ENCODE results near the gene LHX2. TPM values are rescaled to one million over a fixed set of nuclear protein-coding genes. Genes with fewer than 3 reads are reported as not detected.
A peak's percentile ranks its signal among the peaks of the same experiment; 100 is the strongest.

Gene LHX2
- polyA plus RNA-seq, 1 of the 3 experiments (the other 2 are of a cell fraction) = not detected

DNA sequence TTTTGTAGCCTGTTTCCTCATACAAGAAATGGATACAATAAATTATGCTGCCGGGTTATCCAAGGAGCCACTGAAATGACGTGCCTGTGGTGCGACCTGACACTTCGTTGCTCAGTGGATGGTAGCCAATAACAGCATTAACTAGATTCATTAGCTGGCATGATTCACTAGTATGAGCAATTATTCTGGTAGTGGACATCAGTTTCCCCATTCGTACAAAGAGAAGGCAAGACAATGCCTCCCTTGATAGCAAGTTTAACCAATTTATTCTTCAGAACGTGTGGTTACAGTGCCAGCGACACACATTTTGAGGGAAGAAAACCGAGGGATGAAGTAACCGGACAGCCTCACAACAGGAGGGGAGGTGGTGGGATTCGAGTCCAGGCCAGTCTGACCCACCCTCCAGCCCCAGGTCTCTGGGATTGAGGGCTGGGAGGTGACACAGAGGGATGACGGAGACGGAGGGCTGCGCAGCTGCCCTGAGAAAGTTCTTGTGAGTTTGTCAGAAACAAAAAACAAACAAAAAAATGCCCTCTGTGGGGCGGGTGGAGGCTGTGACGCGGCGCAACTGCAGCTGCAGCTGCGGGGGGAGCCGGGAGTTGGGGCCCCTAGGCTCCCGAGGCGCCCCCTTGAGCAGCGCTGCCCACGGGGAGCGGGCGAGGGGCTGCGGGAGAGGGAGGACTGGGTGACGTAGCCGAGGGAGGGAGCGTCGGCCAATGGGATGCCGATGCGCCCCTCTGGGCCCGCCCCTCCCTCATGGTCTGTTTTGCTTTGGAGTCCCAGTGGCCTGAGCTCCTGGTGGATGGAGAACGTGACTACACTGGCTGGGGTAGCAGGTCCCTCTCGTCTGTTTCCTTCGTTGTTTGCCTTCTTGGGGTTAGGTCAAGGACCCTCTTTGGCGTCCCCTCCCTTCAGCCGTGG is 10.9 kb downstream of the LHX2 start:
- H2AFZ ChIP-seq (ENCODE audit: low read depth) = no peak overlapping the region
- H3K79me2 ChIP-seq (ENCODE audit: insufficient read depth) = no peaks in the 10 kb centered on the region
- peak; percentile 93 for DNase-seq
- H3K9me3 ChIP-seq = no peaks in the 10 kb centered on the region
- ChIA-PET POLR2A (no interaction called here), CTCF (interaction anchor here (0.8 to 12.0 kb wide), 4 partner anchors 9 to 624 kb away, joined by 3 to 89 read pairs (median 4); no protein-coding TSS in a partner anchor)
- H4K20me1 ChIP-seq (ENCODE audit: insufficient read depth) = no peaks in the 10 kb centered on the region
- no peak overlapping the region for H3K9ac ChIP-seq
- 19% methylated on average over 34 of the region's 38 CpGs for WGBS (ENCODE audit: low lambda C conversion rate)
- no peaks in the 10 kb centered on the region for H3F3A ChIP-seq (replicated peaks; ENCODE audit: insufficient read depth)
- H3K27me3 ChIP-seq (ENCODE audit: insufficient read depth) = peaks cover 91% of the 10 kb centered on the region
- H3K4me1 ChIP-seq (ENCODE audit: control insufficient read depth in 1 of 2, insufficient read depth in 2 of 2, low read depth in 1 of 2, low read length in 1 of 2) = no peaks in the 10 kb centered on the region; a peak in 1 of 4 replicates
- no peaks in the 10 kb centered on the region for H3K9me2 ChIP-seq
- H3K27ac ChIP-seq (ENCODE audit: low read depth in 2 of 2, low read length in 1 of 2) = no peak overlapping the region
- H3K4me2 ChIP-seq = no peak overlapping the region
- no peak overlapping the region for H3K4me3 ChIP-seq (ENCODE audit: low read depth in 2 of 2, low read length in 1 of 2)
- H3K36me3 ChIP-seq (replicated peaks in 1 of 2; ENCODE audit: control insufficient read depth in 1 of 2, insufficient read depth in 2 of 2, low read length in 1 of 2) = no peaks in the 10 kb centered on the region
- no peak for TF ChIP-seq NRF1 (IDR thresholded peaks at IDR 0.05; ENCODE audit: low read depth, low read length)
- TF ChIP-seq, protein P1, sequence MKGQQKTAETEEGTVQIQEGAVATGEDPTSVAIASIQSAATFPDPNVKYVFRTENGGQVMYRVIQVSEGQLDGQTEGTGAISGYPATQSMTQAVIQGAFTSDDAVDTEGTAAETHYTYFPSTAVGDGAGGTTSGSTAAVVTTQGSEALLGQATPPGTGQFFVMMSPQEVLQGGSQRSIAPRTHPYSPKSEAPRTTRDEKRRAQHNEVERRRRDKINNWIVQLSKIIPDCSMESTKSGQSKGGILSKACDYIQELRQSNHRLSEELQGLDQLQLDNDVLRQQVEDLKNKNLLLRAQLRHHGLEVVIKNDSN (IDR thresholded peaks at IDR 0.05; ENCODE audit: borderline replicate concordance, low read depth) = no peak

DNA sequence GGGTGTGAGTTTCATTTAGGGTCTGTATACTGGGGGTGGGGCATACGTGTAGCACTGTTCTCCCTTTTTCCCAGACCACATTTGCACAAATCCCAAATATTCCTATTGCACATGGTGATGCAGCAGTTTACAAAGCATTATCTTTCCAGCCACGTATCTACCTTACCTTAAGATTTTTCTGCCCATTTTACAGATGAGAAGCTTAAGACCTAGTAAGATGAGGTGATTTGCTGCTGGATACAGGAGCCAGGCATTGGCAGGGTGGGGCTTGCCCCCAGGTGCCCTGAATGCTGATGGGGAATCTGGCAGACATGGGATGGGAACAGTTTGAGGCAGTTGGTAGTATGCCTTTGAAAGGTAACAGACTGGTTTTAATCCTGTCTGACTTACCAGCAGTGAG is 12.5 kb downstream of the LHX2 start:
- Histone ChIP-seq H3K9me3 (no peaks in the 10 kb centered on the region), H2AFZ (ENCODE audit: low read depth) (no peak overlapping the region), H3K27ac (ENCODE audit: low read depth in 2 of 2, low read length in 1 of 2) (no peak overlapping the region), H3K27me3 (ENCODE audit: insufficient read depth) (peaks cover 82% of the 10 kb centered on the region), H3K9me2 (no peaks in the 10 kb centered on the region), H3F3A (replicated peaks; ENCODE audit: insufficient read depth) (no peaks in the 10 kb centered on the region), H3K4me3 (ENCODE audit: low read depth in 2 of 2, low read length in 1 of 2) (no peak overlapping the region), H4K20me1 (ENCODE audit: insufficient read depth) (no peaks in the 10 kb centered on the region), H3K9ac (no peak overlapping the region), H3K79me2 (ENCODE audit: insufficient read depth) (no peaks in the 10 kb centered on the region), H3K4me1 (ENCODE audit: control insufficient read depth in 1 of 2, insufficient read depth in 2 of 2, low read depth in 1 of 2, low read length in 1 of 2) (no peaks in the 10 kb centered on the region; a peak in 1 of 4 replicates), H3K4me2 (no peak overlapping the region), H3K36me3 (replicated peaks in 1 of 2; ENCODE audit: control insufficient read depth in 1 of 2, insufficient read depth in 2 of 2, low read length in 1 of 2) (no peaks in the 10 kb centered on the region)
- no peak for TF ChIP-seq SMC3 (IDR thresholded peaks at IDR 0.05; ENCODE audit: low read depth, low read length)
- no peak for TF ChIP-seq USF2 (IDR thresholded peaks at IDR 0.05; ENCODE audit: borderline replicate concordance, low read depth, low read length)
- no peak for TF ChIP-seq TAF1 (IDR thresholded peaks at IDR 0.05; ENCODE audit: borderline replicate concordance, low read depth, low read length)
- TF ChIP-seq NFIC (IDR thresholded peaks at IDR 0.05; ENCODE audit: borderline replicate concordance) = no peak
- TF ChIP-seq RAD21 (IDR thresholded peaks at IDR 0.05; ENCODE audit: low read length) = no peak
- TF ChIP-seq RCOR1 (IDR thresholded peaks at IDR 0.05; ENCODE audit: low read length) = no peak
- no peak for TF ChIP-seq CHD2 (IDR thresholded peaks at IDR 0.05; ENCODE audit: low read length, partially characterized antibody)
- TF ChIP-seq, protein P2, sequence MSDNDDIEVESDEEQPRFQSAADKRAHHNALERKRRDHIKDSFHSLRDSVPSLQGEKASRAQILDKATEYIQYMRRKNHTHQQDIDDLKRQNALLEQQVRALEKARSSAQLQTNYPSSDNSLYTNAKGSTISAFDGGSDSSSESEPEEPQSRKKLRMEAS (IDR thresholded peaks at IDR 0.05; ENCODE audit: low read depth) = no peak
- TF ChIP-seq NRF1 (IDR thresholded peaks at IDR 0.05; ENCODE audit: low read depth, low read length) = no peak
- no peak for TF ChIP-seq EZH2phosphoT487 (IDR thresholded peaks at IDR 0.05; ENCODE audit: borderline replicate concordance, low read depth)
- no peak for TF ChIP-seq EP300 (IDR thresholded peaks at IDR 0.05; ENCODE audit: borderline replicate concordance in 1 of 2, low read depth in 1 of 2, low read length in 1 of 2)
- no peak for TF ChIP-seq IRF3 (IDR thresholded peaks at IDR 0.05; ENCODE audit: low read depth, low read length)
- TF ChIP-seq PBX3 (IDR thresholded peaks at IDR 0.05) = no peak
- no peak for TF ChIP-seq RFX5 (IDR thresholded peaks at IDR 0.05; ENCODE audit: low read length)
- TF ChIP-seq GATA2 (CRISPR knock-in tag; IDR thresholded peaks at IDR 0.05) = no peak
- TF ChIP-seq JUND (IDR thresholded peaks at IDR 0.05) = no peak
- no peak for TF ChIP-seq ELF1 (IDR thresholded peaks at IDR 0.05)
- no peak for TF ChIP-seq SIN3A (IDR thresholded peaks at IDR 0.05; ENCODE audit: borderline replicate concordance, low read depth, low read length)
- no peak for TF ChIP-seq MEF2A (IDR thresholded peaks at IDR 0.05; ENCODE audit: borderline replicate concordance, low read depth)
- POLR2A ChIA-PET = no interaction called here
- DNase-seq = no peak
- WGBS (ENCODE audit: low lambda C conversion rate) = 3% methylated on average over 2 of the region's 2 CpGs
- CTCF ChIA-PET = interaction anchor here (12.0 kb wide), 1 partner anchor 16 kb away, joined by 89 read pairs; no protein-coding TSS in a partner anchor
